Measurements from ENCODE around the gene TTC6. TPM values are rescaled to one million over a fixed set of nuclear protein-coding genes. Genes with fewer than 3 reads are reported as not detected.
A peak's percentile ranks its signal among the peaks of the same experiment; 100 is the strongest.

TTC6 gene
- total and polyA plus RNA-seq, 4 donors = 0.74 to 21.7 (median 3.6) TPM

- Histone ChIP-seq H3K27ac (ENCODE audit: low read depth in 1 of 2, low read length in 2 of 2) (peak overlapping the region; percentile 87 to 94), H3K4me3 (ENCODE audit: low read depth in 1 of 3, low read length in 3 of 3) (peak overlapping the region; percentile 55 to 92 (median 55)), H3K36me3 (ENCODE audit: control insufficient read depth in 4 of 4, insufficient read depth in 3 of 4, low read depth in 1 of 4, low read length in 3 of 4) (peaks cover 0 to 1% (median 0%) of the 10 kb centered on the region in 4 donors), H3K9me3 (ENCODE audit: control insufficient read depth in 4 of 4, low read length in 3 of 4) (no peaks in the 10 kb centered on the region), H3K9ac (ENCODE audit: low read depth in 1 of 2, low read length in 2 of 2) (peak overlapping the region; percentile 49 to 75), H3K27me3 (ENCODE audit: control insufficient read depth in 4 of 4, insufficient read depth in 4 of 4, low read length in 3 of 4) (no peaks in the 10 kb centered on the region), H3K4me1 (ENCODE audit: control insufficient read depth in 4 of 4, insufficient read depth in 4 of 4, low read length in 3 of 4) (peaks cover 1 to 13% (median 7%) of the 10 kb centered on the region in 4 donors)
- DNase-seq (ENCODE audit: low spot score) = peak; percentile 72
- 2% methylated on average over 56 of the region's 56 CpGs for WGBS
- TF ChIP-seq JUND (IDR thresholded peaks at IDR 0.05) = no peak
- TF ChIP-seq HNF4A (conservative IDR thresholded peaks at IDR 0.05) = peak in 1 of 2 donors; percentile 12
- TF ChIP-seq RAD21 (IDR thresholded peaks at IDR 0.05) = peak; percentile 76 to 84
- TF ChIP-seq YY1 (IDR thresholded peaks at IDR 0.05) = peak; percentile 36
- TF ChIP-seq TAF1 (conservative IDR thresholded peaks at IDR 0.05) = peak; percentile 87
- TF ChIP-seq SP1 (IDR thresholded peaks at IDR 0.05) = no peak
- peak; percentile 43 for TF ChIP-seq REST (IDR thresholded peaks at IDR 0.05)
- TF ChIP-seq GABPA (IDR thresholded peaks at IDR 0.05 in 1 of 2, conservative IDR thresholded peaks at IDR 0.05 in 1 of 2) = no peak
- peak; percentile 80 for TF ChIP-seq CTCF (IDR thresholded peaks at IDR 0.05; ENCODE audit: low read depth, low read length, missing input control)
Observed at GRCh38 chr14:37594238-37594970, 1.0 kb upstream of the TTC6 start.

DNA sequence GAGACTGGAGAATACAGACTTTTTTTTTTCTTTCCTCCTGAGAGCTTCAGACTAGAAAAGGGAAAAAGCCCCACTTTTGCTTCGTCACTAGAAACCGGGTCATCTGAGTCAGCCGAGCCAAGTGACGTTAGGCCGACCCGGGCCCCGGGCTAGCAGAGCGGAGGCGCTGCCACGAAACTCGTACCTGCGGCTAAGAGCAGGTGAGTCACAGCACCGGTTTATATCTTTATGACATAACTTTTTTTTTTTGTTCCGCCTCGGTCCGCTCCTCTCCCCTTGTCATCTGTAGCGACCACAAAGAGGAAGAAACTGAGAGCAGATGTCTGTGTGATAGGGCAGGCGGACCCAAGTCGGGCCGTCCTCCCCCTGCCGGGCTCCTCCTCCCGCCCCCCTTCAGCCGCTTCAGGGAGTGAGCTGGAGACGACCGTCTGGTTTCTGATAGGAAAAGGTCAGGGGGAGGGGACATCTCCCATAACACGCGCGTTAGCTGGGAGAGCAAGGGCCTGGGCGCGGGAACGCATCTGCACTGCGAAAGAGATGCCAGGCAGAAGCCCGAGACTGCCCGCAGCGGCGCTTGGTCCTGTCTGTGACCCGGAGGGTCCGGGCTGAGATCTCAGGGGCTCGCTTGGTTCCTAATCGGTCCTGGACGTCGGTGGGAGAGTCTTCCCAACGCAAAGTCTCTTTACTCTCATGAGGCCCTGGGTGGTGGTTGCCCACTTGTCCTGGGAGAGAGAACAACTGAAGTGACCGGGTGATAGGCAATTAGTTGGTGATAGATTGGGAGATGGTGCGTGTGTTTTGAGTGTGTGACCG lies 586 bp downstream of the TTC6 start:
- WGBS = 2% methylated on average over 46 of the region's 46 CpGs

More for the DNA sequence above, 586 bp downstream of the TTC6 start:
- DNase-seq (ENCODE audit: low spot score) = peak; percentile 70
- TF ChIP-seq HNF4G (IDR thresholded peaks at IDR 0.05) = no peak
- peak; percentile 79 to 80 for TF ChIP-seq RXRA (IDR thresholded peaks at IDR 0.05)
- peak in 1 of 2 donors; percentile 8 for TF ChIP-seq JUND (IDR thresholded peaks at IDR 0.05)
- TF ChIP-seq RAD21 (IDR thresholded peaks at IDR 0.05) = peak; percentile 25 to 49
- TF ChIP-seq GABPA (IDR thresholded peaks at IDR 0.05 in 1 of 2, conservative IDR thresholded peaks at IDR 0.05 in 1 of 2) = no peak
- TF ChIP-seq, protein P1, sequence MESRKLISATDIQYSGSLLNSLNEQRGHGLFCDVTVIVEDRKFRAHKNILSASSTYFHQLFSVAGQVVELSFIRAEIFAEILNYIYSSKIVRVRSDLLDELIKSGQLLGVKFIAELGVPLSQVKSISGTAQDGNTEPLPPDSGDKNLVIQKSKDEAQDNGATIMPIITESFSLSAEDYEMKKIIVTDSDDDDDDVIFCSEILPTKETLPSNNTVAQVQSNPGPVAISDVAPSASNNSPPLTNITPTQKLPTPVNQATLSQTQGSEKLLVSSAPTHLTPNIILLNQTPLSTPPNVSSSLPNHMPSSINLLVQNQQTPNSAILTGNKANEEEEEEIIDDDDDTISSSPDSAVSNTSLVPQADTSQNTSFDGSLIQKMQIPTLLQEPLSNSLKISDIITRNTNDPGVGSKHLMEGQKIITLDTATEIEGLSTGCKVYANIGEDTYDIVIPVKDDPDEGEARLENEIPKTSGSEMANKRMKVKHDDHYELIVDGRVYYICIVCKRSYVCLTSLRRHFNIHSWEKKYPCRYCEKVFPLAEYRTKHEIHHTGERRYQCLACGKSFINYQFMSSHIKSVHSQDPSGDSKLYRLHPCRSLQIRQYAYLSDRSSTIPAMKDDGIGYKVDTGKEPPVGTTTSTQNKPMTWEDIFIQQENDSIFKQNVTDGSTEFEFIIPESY (IDR thresholded peaks at IDR 0.05) = peak; percentile 30
- peak; percentile 81 for TF ChIP-seq TAF1 (conservative IDR thresholded peaks at IDR 0.05)
- TF ChIP-seq, protein P2, sequence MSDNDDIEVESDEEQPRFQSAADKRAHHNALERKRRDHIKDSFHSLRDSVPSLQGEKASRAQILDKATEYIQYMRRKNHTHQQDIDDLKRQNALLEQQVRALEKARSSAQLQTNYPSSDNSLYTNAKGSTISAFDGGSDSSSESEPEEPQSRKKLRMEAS (IDR thresholded peaks at IDR 0.05) = peak; percentile 76
- peak; percentile 71 for TF ChIP-seq YY1 (IDR thresholded peaks at IDR 0.05)
- peak in 1 of 2 donors; percentile 69 for TF ChIP-seq EGR1 (IDR thresholded peaks at IDR 0.05; ENCODE audit: low read depth in 2 of 2)
- peak; percentile 88 for TF ChIP-seq REST (IDR thresholded peaks at IDR 0.05)
- TF ChIP-seq SP1 (IDR thresholded peaks at IDR 0.05) = peak; percentile 73
- no peak for TF ChIP-seq FOXA2 (IDR thresholded peaks at IDR 0.05)
- peak; percentile 51 to 55 for TF ChIP-seq HNF4A (conservative IDR thresholded peaks at IDR 0.05)
- Histone ChIP-seq H3K9me3 (ENCODE audit: control insufficient read depth in 4 of 4, low read length in 3 of 4) (no peaks in the 10 kb centered on the region), H3K36me3 (ENCODE audit: control insufficient read depth in 4 of 4, insufficient read depth in 3 of 4, low read depth in 1 of 4, low read length in 3 of 4) (peaks cover 0 to 1% (median 0%) of the 10 kb centered on the region in 4 donors), H3K4me1 (ENCODE audit: control insufficient read depth in 4 of 4, insufficient read depth in 4 of 4, low read length in 3 of 4) (peaks cover 1 to 25% (median 20%) of the 10 kb centered on the region in 4 donors), H3K4me3 (ENCODE audit: low read depth in 1 of 3, low read length in 3 of 3) (peak overlapping the region; percentile 66 to 92 (median 76)), H3K27me3 (ENCODE audit: control insufficient read depth in 4 of 4, insufficient read depth in 4 of 4, low read length in 3 of 4) (no peaks in the 10 kb centered on the region), H3K27ac (ENCODE audit: low read depth in 1 of 2, low read length in 2 of 2) (peak overlapping the region; percentile 87 to 94), H3K9ac (ENCODE audit: low read depth in 1 of 2, low read length in 2 of 2) (peak overlapping the region; percentile 90 to 92)

Measured in liver (tissue), 9 donors.